GM12891 (cell line): ENCODE data around the gene ENOX1.

ENCODE experiments used
- PAX5 ChIP-seq: IDR thresholded peaks from 2 replicates; pipeline ENCODE4 v1.6.1; 2011; ENCODE audit warnings: low read length, moderate library complexity, mild to moderate bottlenecking; ENCODE audit not compliant: insufficient read depth, severe bottlenecking
- POLR2A ChIP-seq: IDR thresholded peaks from 2 replicates; pipeline ENCODE4 v1.6.1; 2011; ENCODE audit warnings: low read depth, low read length, control low read depth
- POLR2AphosphoS5 ChIP-seq: IDR thresholded peaks from 2 replicates; pipeline ENCODE4 v1.6.1; 2011; ENCODE audit warnings: low read depth, low read length, control low read depth
- POU2F2 ChIP-seq: IDR thresholded peaks from 2 replicates; pipeline ENCODE4 v1.6.1; 2011; ENCODE audit warnings: low read depth, mild to moderate bottlenecking, control low read depth, low read length, moderate library complexity
- SPI1 ChIP-seq: IDR thresholded peaks from 2 replicates; pipeline ENCODE4 v1.6.1; 2011; ENCODE audit warnings: low read depth, low read length, control low read depth
- TAF1 ChIP-seq: IDR thresholded peaks from 2 replicates; pipeline ENCODE4 v1.6.1; 2011; ENCODE audit warnings: low read depth, low read length, control low read depth

GRCh38 chr13:43544631-43545030 is 242.1 kb downstream of the ENOX1 start:
- no peak for TF ChIP-seq POLR2AphosphoS5
- no peak for TF ChIP-seq POU2F2
- TF ChIP-seq POLR2A, result no peak
- no peak for TF ChIP-seq TAF1
- no peak for TF ChIP-seq SPI1
- no peak for TF ChIP-seq PAX5
